ENCODE results near the gene PUM2. TPM values are rescaled to one million over a fixed set of nuclear protein-coding genes. Genes with fewer than 3 reads are reported as not detected.

The PUM2 gene
- total and polyA plus RNA-seq, 4 donors, result 18.5 to 61.0 (median 35.1) TPM

- no peak for TF ChIP-seq EGR1 (IDR thresholded peaks at IDR 0.05; ENCODE audit: low read depth in 2 of 2)
Measured at GRCh38 chr2:20346565-20347381, 3.9 kb downstream of the PUM2 start (continued).

- no peaks in the 10 kb centered on the region for H3K27me3 ChIP-seq (ENCODE audit: control insufficient read depth in 4 of 4, insufficient read depth in 4 of 4, low read length in 3 of 4)
- no peaks in the 10 kb centered on the region for H3K9me3 ChIP-seq (ENCODE audit: control insufficient read depth in 4 of 4, low read length in 3 of 4)
- H3K4me1 ChIP-seq (ENCODE audit: control insufficient read depth in 4 of 4, insufficient read depth in 4 of 4, low read length in 3 of 4), result peaks cover 8 to 42% (median 25%) of the 10 kb centered on the region in 4 donors
- TF ChIP-seq SP1 (IDR thresholded peaks at IDR 0.05) (no peak), CTCF (IDR thresholded peaks at IDR 0.05; ENCODE audit: low read depth, low read length, missing input control) (no peak), RXRA (IDR thresholded peaks at IDR 0.05) (no peak), HNF4A (conservative IDR thresholded peaks at IDR 0.05) (no peak), RAD21 (IDR thresholded peaks at IDR 0.05) (no peak)
- H3K4me3 ChIP-seq (ENCODE audit: low read depth in 1 of 3, low read length in 3 of 3), result no peak overlapping the region
- H3K36me3 ChIP-seq (ENCODE audit: control insufficient read depth in 4 of 4, insufficient read depth in 3 of 4, low read depth in 1 of 4, low read length in 3 of 4), result peaks cover 0 to 5% (median 0%) of the 10 kb centered on the region in 4 donors
- no peak overlapping the region for H3K9ac ChIP-seq (ENCODE audit: low read depth in 1 of 2, low read length in 2 of 2)
- no peak for DNase-seq (ENCODE audit: low spot score)
- WGBS, result 91% methylated on average over 2 of the region's 2 CpGs
- no peak overlapping the region for H3K27ac ChIP-seq (ENCODE audit: low read depth in 1 of 2, low read length in 2 of 2)
Measured at GRCh38 chr2:20343128-20343527, 7.5 kb downstream of the PUM2 start.

GRCh38 chr2:20339012-20339411 is 11.6 kb downstream of the PUM2 start:
- Histone ChIP-seq H3K27ac (ENCODE audit: low read depth in 1 of 2, low read length in 2 of 2) (no peak overlapping the region), H3K9ac (ENCODE audit: low read depth in 1 of 2, low read length in 2 of 2) (no peak overlapping the region), H3K27me3 (ENCODE audit: control insufficient read depth in 4 of 4, insufficient read depth in 4 of 4, low read length in 3 of 4) (no peaks in the 10 kb centered on the region), H3K36me3 (ENCODE audit: control insufficient read depth in 4 of 4, insufficient read depth in 3 of 4, low read depth in 1 of 4, low read length in 3 of 4) (peaks cover 0 to 5% (median 0%) of the 10 kb centered on the region in 4 donors), H3K9me3 (ENCODE audit: control insufficient read depth in 4 of 4, low read length in 3 of 4) (no peaks in the 10 kb centered on the region), H3K4me3 (ENCODE audit: low read depth in 1 of 3, low read length in 3 of 3) (no peak overlapping the region), H3K4me1 (ENCODE audit: control insufficient read depth in 4 of 4, insufficient read depth in 4 of 4, low read length in 3 of 4) (peaks cover 10 to 33% (median 26%) of the 10 kb centered on the region in 4 donors)
- DNase-seq (ENCODE audit: low spot score), result no peak
- 77% methylated on average over 1 of the region's 1 CpG for WGBS
- no peak for TF ChIP-seq YY1 (IDR thresholded peaks at IDR 0.05)
- no peak for TF ChIP-seq ZBTB33 (IDR thresholded peaks at IDR 0.05)
- TF ChIP-seq NR2F2 (IDR thresholded peaks at IDR 0.05), result no peak
- TF ChIP-seq TAF1 (conservative IDR thresholded peaks at IDR 0.05), result no peak
- no peak for TF ChIP-seq FOXA2 (IDR thresholded peaks at IDR 0.05)
- TF ChIP-seq RXRA (IDR thresholded peaks at IDR 0.05), result no peak
- no peak for TF ChIP-seq EGR1 (IDR thresholded peaks at IDR 0.05; ENCODE audit: low read depth in 2 of 2)
- TF ChIP-seq RAD21 (IDR thresholded peaks at IDR 0.05), result no peak
- TF ChIP-seq JUND (IDR thresholded peaks at IDR 0.05), result no peak
- no peak for TF ChIP-seq SP1 (IDR thresholded peaks at IDR 0.05)

All from liver (tissue), 9 donors.